ENCODE data around the gene CSTPP1. TPM values are rescaled to one million over a fixed set of nuclear protein-coding genes. Genes with fewer than 3 reads are reported as not detected.

The CSTPP1 gene
- total and polyA plus RNA-seq, 2 of the 8 experiments (the other 6 are each of a cell fraction or from before 2014, with no cell fraction given) = 24.2 to 28.7 TPM

- H3K56ac ChIP-seq (replicated peaks; ENCODE audit: insufficient read length, low read depth, low read length) = no peak overlapping the region
- no peak for TF ChIP-seq FOSL1 (IDR thresholded peaks at IDR 0.05; ENCODE audit: insufficient read depth, low read depth, low read length)
- TF ChIP-seq SP1 (IDR thresholded peaks at IDR 0.05; ENCODE audit: low read depth, low read length) = no peak
- TF ChIP-seq RFX5 (IDR thresholded peaks at IDR 0.05; ENCODE audit: borderline replicate concordance, low read depth, low read length) = no peak
- no peak for TF ChIP-seq EGR1 (IDR thresholded peaks at IDR 0.05; ENCODE audit: borderline replicate concordance, low read depth, low read length)
- no peak for TF ChIP-seq SIN3A (conservative IDR thresholded peaks at IDR 0.05 in 1 of 2, IDR thresholded peaks at IDR 0.05 in 1 of 2; ENCODE audit: low read depth in 1 of 2, low read length in 2 of 2)
- TF ChIP-seq SUZ12 (IDR thresholded peaks at IDR 0.05; ENCODE audit: low read length) = no peak
Observed at GRCh38 chr11:47143322-47143721, 206.8 kb downstream of the CSTPP1 start.

More at GRCh38 chr11:47143322-47143721, 206.8 kb downstream of the CSTPP1 start:
- Histone ChIP-seq H4K91ac (replicated peaks; ENCODE audit: insufficient read length, low read length) (no peak overlapping the region), H3K27me3 (replicated peaks in 1 of 4; ENCODE audit: control insufficient read depth in 3 of 4, extremely low read depth in 1 of 4, insufficient read depth in 3 of 4, low read length in 3 of 4) (no peaks in the 10 kb centered on the region), H4K5ac (ENCODE audit: insufficient read length, low read depth, low read length) (no peak overlapping the region), H3K18ac (ENCODE audit: extremely low read depth, low read length) (no peak overlapping the region), H3K4me3 (ENCODE audit: extremely low read depth in 1 of 4, insufficient read depth in 2 of 4, low read depth in 3 of 4, low read length in 4 of 4) (no peak overlapping the region), H3K9me3 (ENCODE audit: insufficient read depth in 2 of 2, low read depth in 1 of 2, low read length in 1 of 2) (no peaks in the 10 kb centered on the region), H3K23me2 (ENCODE audit: low read depth, low read length) (no peaks in the 10 kb centered on the region; the same call in 1 of the 2 replicates), H3K4me1 (replicated peaks in 1 of 4; ENCODE audit: control insufficient read depth in 3 of 4, insufficient read depth in 4 of 4, low read length in 3 of 4) (peaks cover 0 to 2% (median 0%) of the 10 kb centered on the region in 4 experiments; a peak in 1 of 7 replicates), H2BK5ac (ENCODE audit: low read depth, low read length) (no peak overlapping the region), H2BK120ac (replicated peaks; ENCODE audit: low read depth, low read length) (no peak overlapping the region), H2BK20ac (ENCODE audit: low read length) (no peak overlapping the region), H3K4me2 (ENCODE audit: insufficient read depth in 1 of 2, low read depth in 2 of 2, low read length in 2 of 2) (no peak overlapping the region), H3K79me2 (ENCODE audit: control insufficient read depth in 1 of 2, insufficient read depth in 2 of 2, low read length in 2 of 2) (no peaks in the 10 kb centered on the region), H2AK5ac (ENCODE audit: low read depth, low read length) (no peak overlapping the region), H3K27ac (ENCODE audit: low read depth, low read length) (no peak overlapping the region), H3K23ac (ENCODE audit: insufficient read length) (no peak overlapping the region), H3K36me3 (ENCODE audit: control insufficient read depth in 2 of 4, insufficient read depth in 4 of 4, low read length in 3 of 4) (no peaks in the 10 kb centered on the region), H3K4ac (replicated peaks; ENCODE audit: insufficient read length, low read depth, low read length) (no peak overlapping the region), H4K20me1 (replicated peaks in 1 of 2; ENCODE audit: control insufficient read depth in 1 of 2, insufficient read depth in 2 of 2, low read length in 2 of 2) (no peaks in the 10 kb centered on the region), H2BK15ac (ENCODE audit: low read length) (no peak overlapping the region), H2BK12ac (ENCODE audit: low read depth, low read length) (no peak overlapping the region), H3K9ac (replicated peaks in 1 of 4; ENCODE audit: extremely low read depth in 1 of 4, low read depth in 3 of 4, low read length in 3 of 4) (no peak overlapping the region), H3K79me1 (ENCODE audit: low read depth, low read length) (no peaks in the 10 kb centered on the region), H2AFZ (ENCODE audit: low read length) (no peak overlapping the region), H4K8ac (ENCODE audit: extremely low read depth, insufficient read depth, low read length) (no peak overlapping the region), H3K14ac (ENCODE audit: insufficient read length) (no peak overlapping the region)
- CTCF ChIA-PET (ENCODE audit: partially characterized antibody) = interaction anchor here (0.6 to 8.0 kb wide), 6 partner anchors 9 to 223 kb away, joined by 3 to 54 read pairs (median 4); no protein-coding TSS in a partner anchor
- no peak for FAIRE-seq
- POLR2A ChIA-PET (ENCODE audit: partially characterized antibody) = interaction anchor here (1.2 kb wide), 1 partner anchor 9 kb away, joined by 5 read pairs; no protein-coding TSS in a partner anchor
- WGBS, 2 experiments (ENCODE audit: extremely low coverage in 1 of 2, insufficient coverage in 1 of 2, insufficient read length in 1 of 2, insufficient replicate concordance in 2 of 2, low coverage in 1 of 2, low lambda C conversion rate in 2 of 2, missing lambda C conversion rate in 1 of 2) = 98% methylated on average over 3 of the region's 3 CpGs; no CpG with 5 or more reads in 1 of the 2 experiments
- DNase-seq (ENCODE audit: low read depth in 1 of 2, low spot score in 2 of 2) = no peak
